GM18498 (cell line): ENCODE measurements around the gene GUCY1A1.
A peak's percentile ranks its signal among the peaks of the same experiment; 100 is the strongest.

ENCODE experiments used
- ATAC-seq: cut with Tn5 transposase; IDR thresholded peaks from one replicate; pipeline ENCODE4 v1.9.1; 2021; ENCODE audit warnings: mild to moderate bottlenecking, moderate library complexity; ENCODE audit not compliant: unreplicated experiment

The GUCY1A1 gene

DNA sequence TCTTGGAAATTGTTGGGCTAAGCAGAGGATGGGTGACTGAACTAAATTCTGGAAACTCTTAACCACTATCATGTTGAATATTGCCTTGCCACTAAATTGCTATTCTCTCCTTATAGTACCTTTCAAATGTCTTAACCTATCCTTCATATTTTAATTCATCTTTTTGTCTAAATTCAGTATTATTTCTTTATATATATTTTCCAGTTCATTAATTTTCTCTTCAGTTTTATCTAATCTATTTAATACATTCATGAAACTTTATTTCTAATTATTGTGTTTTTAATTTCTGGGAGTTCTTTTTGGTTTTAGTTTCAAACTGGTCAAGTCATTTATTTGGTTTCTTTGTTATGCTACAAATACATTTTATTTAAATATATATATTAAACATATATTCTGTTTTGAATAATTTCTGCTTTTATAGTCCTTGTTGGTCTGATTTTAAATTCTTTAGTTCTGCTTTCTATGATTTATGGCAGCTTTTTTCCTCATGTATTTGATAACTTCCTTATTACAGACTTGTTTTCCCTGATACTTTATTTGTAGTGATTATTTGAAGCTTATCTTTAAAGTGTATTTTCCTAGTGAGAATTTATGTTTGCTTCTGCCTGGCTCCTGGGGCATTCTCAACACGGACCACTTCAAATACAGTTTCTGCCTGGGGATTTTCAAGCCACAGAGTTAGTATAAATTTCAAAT, 8.5 kb upstream of the GUCY1A1 start:
- ATAC-seq, result no peak

DNA sequence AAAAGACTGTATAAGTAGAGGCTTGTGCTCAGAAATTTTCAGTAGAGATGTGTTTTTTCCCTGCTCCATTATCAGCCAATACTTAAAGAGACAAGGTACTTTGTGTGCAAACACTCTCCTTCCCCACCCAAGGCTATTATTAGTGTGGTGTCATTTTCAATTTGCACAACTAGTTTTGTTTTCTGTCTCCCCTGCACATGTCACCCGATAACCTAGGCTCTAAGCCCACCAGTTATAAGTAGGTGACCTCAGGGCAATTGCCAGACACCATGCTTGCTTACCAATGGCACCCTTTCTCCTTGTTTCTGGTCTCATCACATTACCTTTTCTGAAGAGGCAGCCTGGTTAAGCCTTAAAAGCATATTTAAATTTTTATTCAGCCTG, 8.0 kb upstream of the GUCY1A1 start:
- peak; percentile 64 for ATAC-seq

DNA sequence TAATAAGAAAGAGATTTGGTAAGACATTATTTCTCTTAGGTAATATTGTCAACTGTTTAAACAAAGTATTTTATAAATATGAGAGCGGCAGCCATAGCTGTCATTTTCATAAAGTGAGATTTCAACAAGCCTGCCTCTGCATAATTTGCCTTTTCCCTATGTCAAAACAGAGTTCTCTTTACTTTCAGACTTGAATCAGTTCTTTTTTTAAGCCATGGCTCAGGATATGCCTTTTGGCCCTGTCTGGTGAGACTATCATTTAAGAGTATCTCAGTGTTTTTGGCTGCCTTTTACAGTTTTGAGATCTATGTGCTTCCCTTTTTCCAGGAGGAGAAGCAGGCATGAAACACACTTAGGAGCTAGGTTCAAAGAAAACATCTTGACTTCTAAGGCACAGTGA, 7.5 kb upstream of the GUCY1A1 start:
- no peak for ATAC-seq

DNA sequence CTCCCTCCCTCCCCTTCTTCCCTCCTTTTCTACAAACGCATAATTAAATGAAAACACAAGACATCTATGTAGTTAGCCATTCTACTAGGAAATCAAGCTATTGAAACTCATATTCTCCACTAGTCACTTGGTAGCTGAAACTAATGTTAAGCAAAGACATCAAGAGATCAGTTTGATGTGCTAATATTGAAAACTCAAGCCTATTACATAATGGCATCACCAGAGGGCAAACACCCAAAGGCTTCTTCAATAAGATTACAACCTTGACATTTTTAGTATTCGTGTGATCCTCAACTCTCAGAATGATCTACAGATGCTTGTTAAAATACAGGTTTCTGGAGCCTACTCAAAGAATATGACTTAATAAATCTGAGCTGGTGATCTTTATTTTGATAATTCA, 6.2 kb upstream of the GUCY1A1 start:
- ATAC-seq, result no peak

DNA sequence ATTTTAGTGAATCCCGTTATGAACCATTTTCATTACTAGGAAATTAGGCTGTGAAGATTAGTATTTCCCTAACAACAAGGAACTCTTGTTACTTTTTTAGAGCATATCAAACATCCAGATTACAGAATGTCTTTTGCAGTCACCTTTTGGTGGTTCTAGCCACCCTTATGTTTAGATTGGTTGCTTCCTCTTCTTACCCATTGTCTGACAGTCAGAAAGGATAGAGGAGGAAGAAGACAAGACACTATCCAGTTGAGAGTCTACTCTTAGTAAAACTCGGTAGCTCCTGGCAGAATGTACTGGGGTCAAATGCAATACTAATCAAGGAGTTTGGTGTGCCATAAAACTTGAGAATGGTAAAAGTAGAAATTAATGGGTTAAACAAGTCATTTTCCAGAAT, 1.6 kb upstream of the GUCY1A1 start:
- ATAC-seq, result no peak

DNA sequence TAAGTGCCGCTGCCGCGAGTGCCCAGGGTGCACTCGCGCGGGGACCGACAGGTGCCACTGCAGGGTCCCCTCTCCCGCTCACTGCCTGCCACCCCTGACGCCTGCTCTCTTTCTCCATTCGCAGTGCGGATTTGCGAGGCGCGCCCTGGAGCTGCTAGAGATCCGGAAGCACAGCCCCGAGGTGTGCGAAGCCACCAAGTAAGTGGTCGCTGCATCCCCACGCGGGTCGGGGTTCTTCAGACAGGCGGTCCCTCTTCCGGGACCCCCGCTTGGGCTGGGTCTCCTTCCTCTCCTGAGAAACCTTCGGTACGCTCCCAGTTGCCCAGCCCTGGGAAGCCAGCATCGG, 547 bp downstream of the GUCY1A1 start:
- peak; percentile 66 for ATAC-seq

DNA sequence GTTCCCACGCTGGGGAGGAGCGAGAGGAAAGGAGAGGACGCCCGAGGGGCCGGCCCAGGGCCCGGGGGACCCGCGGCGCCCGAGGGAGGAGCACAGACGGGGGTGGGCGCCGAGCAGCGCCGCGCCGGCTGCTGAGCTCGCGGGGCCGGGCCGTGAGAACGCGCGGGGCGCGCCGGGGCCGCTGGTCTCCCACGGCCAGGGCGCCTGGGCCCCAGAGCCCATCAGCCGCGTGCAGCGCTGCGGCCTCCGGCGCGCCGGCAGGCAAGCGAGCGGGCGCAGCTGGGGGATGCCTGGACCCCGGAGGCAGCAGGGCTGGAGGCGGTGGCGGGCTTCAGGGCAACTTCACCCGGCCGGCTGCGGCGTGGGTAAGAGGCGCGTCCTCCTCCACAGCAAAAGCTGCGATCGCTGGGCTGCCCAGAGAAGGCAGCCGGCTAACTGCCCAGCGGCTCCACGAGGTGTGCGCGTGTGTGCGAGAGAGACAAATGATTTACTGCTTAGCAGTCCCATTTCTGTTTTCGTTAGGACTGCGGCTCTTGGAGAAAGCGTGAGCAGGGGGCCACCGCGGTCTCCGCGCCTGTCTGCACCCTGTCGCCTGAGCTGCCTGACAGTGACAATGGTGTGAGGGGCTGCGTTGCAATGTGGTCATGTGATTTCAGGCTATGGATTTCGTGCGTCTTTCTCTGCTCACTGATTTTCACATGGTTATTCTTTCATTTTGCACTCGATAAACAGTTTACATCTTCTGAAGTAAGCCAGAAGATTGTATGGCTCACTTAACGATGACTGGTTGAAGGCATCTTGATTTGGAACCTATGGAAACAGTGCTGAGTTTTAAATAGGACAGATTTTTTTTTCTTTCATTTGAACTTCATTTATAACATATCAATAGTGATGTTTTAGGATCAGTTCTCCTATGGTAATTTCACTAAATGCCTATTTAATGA, 1.2 kb downstream of the GUCY1A1 start:
- peak; percentile 62 for ATAC-seq

DNA sequence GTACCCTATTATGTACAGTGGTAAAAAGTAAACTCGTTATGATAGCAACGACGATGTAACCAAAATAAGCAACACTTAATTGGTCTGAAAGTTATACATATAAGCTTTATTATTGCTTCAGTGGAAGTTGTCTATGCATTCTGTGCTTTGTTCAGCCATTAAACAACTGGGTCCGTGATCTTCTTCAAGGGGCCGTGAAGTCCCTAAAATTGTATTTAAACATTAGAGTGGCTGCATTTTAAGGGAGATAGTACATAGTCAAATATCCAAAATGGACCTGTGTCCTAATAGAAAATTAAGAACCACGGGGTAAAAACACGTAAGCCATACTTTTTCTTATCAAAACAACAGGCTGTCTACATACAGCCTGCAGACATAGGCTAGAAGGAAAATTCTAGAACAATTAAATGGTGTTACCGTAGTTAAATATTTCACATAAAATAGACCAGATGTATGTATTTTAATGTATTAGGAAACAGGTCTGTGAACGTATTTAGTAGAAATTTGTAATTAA, 2.1 kb downstream of the GUCY1A1 start:
- no peak for ATAC-seq

DNA sequence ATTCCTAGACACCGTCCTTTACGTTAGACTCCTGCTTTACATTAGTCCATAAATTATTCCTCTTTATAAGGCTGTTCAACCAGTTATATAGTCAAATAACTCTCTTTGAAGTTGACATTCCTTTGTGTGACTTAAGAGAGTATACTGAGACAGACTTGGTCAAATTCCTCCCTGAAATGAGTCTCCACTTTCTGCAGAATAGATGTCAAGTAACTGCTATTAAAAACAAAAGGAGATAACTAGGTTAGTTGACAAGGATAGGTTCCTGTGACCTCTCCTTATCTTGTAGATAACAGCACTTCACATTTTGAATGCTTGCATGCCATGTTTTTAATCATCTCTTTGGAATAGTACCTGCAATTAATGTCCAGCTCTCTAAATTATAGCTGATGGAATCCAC, 5.7 kb downstream of the GUCY1A1 start:
- ATAC-seq, result no peak

DNA sequence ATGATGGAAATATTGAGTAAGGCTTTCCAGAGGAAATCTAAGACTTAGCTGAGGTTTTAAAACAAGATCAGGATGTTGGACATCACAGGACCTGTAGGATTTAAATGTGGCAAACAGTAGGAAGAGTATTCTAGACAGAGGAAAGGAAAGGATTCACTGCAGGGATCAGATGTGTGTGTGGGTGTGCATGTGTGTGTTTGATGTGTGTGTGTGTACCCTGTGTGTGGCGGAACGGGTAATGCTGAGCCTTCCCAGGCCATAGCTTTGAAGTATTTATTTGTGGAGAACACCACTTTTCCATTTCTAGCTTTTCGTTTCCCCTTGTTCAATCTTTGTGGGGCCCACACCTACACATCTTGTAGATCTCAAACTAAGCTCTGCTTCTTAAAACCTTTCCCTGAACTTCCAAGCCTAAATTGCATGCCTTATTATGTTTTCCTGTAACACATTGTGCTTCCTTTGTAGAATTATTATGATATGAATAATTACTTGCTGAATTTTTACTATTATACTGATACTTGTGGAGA, 6.9 kb downstream of the GUCY1A1 start:
- ATAC-seq, result no peak

DNA sequence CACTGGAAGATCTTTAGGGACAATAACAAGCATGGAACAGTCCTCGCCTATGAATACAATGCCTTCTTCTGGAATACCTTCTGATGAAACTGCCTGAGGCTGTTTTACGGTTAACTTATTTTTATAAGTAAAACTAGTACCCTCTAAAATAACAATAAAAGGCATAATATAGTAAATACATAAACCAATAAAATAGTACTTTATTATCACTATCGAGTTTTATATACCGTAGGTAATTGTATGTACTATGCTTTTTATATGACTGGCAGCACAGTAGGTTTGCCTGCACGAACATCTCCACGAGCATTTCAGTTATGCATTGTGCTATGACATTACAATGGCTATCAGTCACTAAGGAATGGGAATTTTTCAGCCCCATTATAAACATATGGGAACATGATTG, 8.0 kb downstream of the GUCY1A1 start:
- ATAC-seq, result no peak

DNA sequence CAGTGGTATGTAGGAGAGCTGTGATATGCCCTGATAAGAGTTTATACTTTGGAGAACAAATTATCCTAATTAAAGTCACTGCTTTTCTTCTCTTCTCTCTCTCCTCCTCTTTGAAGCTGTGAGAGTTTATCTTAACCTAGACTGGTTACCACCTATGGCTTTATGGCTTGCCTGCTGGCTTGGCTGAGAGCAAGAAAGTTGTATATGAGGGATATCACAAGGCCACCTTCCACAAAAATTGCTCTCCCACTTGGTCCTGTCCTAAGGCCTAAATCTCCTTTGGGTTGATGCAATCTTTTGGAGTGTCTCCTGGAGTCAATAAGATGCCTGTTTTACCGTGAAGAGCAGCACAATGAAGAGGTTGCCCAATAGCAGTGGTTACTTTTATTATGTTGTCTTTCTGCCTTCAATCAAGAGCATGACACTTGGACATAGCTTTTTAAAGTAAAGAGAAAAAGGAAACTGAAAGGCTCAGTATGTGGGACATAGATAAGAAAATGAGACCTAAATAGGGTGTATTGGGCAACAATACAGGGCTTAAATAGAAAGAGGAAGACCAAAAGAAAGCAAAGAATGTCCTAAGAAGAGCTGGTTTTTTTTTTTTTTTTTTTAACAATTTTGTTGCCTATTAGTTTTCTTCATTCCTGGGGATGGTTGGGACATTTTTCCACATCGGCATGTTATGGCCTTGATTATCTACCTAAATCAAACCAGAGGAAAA, 9.2 kb downstream of the GUCY1A1 start:
- peak; percentile 96 for ATAC-seq

DNA sequence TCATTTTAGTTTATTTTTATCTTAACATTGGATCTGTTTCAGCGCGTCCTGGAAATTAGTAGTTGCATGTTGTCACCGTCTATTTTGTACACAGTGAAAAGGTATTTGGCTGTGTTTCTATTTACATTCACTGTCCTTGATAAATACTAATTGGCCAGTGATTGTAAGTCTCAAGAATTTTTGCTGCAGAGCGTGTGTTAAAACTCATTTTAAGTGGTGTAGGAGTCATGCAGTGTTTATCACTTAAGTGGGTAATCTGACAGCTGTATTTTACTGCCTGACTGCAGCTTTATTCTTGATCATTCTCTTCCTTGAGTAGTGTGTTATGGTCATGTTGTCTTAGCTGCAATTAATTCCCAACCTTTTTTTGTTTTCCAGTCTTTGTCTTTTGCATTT, 9.8 kb downstream of the GUCY1A1 start:
- ATAC-seq, result peak; percentile 22

DNA sequence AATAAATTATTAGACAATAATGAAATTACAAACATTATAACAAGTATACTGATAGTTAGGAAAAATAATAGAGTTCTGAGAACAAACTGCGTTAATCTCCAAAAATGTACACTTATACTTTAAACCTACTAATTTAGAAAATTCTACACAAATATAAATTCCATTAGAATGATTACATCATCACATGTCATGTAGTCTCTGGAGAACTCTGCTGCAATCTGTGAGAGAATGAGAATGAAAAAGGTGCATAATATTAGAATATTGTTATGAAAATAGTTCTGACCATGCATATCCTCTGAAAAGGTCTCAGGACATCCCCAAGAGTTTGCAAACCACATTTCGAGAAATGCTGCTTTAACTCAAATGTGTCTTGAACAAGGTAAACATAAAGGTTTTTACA, 11.4 kb downstream of the GUCY1A1 start:
- no peak for ATAC-seq

DNA sequence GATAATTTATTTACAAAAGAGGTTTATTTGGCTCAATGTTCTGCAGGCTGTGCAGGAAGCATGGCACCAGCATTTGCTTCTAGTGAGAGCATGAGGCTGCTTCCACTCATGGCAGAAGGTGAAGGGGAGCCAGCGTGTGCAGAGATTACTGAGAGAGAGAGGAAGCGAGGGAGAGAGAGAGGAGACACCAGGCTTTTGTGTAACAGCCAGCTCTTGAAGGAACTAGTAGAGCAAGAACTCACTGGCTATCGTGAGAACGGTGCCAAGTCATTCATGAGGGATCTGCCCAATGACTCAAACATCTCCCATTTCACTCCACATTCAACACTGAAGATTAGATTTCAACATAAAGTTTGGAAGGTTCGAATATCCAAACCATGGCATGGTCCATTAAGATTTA, 12.7 kb downstream of the GUCY1A1 start:
- ATAC-seq, result no peak

DNA sequence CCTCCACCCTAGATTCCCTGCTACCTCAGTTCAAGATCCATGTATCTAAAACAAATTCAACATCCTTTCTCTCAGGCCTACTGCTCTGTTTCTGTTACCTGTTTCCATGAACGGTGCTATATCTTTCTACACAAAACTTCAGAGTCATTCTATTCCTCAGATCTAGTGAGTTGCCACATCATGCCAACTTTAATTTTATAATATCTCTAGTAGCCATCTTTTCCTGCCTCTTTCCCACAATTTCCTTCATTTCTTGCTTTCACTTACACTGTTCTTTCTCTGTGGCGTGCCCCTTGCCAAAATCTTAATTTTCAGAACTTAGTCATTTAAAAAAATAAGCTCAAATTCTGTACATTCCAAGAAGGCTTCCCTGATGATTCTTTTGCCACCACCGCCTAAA, 15.2 kb downstream of the GUCY1A1 start:
- no peak for ATAC-seq

DNA sequence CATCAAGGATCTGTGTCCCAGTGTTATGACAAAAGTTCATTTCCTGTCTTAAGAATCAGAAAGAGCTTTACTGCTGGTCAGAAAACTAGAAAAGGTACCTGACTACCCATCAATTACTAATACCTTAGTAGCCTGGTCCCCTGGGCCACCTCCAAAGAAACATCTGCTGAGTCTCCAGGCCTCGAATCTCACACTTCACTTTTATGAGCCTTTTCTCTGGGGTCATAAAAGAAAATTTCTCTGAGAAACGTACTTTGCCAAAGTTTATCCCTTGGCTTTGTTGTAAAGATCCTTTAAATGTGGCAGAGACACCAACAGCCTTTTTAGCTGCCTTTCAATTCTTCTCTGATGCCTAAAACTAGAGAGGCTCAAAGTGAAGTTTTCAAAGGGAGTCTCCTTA, 17.8 kb downstream of the GUCY1A1 start:
- no peak for ATAC-seq

DNA sequence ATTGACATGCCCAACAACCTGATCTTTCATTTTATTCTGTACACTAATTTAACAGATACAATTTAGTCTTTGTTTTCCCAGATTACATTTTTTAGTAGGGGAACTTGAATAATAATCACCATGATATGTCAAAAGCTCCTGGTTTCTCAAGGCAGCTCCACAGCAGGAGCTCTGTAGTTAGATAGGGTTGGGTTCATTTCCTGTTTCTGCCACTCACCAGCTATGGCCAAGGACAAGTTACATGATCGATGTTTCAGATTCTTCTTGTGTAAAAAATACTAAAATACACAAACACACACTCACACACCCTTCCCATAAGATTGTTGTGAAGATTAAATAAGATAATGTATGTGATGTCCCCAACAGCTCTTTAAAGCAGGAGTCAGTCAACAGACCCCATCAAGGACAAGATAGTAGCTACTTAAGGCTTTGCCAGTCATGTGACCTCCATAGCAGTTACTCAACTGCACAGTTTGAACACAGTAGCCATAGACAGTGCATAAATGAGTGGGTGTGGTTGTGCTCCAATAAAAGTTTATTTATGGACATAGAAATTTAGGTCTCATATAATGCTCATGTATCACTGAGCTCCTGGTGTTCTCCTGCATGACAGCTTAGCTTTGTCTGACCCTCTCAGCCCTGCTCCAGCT, 18.4 kb downstream of the GUCY1A1 start:
- ATAC-seq, result peak; percentile 50

DNA sequence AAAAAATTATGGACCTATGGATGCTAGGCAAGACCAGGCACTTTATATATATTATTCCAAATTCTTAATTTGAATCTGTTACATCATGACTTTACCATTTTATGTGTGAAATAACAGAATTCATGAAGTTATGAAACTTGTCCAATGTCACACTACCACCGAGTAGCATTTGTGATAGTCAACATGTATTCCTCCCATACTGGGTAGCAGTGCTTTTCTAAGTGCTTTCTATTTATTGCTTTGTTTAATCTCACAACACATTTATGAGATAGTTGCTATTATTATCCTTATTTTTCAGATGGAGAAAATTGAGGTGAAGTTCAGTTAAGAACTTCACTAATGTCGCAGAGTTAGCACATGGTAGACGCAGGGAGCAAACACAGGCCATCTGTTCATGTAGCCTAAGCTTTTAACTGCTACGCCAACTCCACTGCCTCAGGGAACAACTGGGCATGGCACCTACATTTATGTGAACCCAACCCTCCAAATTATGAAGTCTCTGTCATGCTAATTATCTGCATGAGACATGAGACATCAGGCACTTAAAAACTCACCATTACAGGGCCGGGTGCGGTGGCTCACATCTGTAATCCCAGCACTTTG, 20.8 kb downstream of the GUCY1A1 start:
- ATAC-seq, result no peak

DNA sequence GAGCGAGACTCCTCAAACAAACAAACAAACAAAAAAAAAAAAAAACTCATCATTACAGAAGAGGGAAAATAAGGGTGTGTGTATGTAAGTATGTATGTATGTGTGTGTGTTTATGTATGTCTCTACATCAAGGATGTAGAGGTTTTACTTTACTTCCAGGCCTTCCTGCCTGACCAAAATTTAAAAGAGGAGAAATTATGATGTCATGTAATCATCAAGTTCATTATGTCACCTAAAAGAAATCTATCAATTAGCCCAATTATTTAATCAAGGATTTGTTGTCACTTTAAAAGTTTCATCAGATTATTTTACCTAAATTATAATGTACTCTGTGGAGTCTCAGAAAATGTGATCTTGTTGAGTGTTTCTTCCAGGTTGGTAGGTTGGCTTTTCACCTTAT, 21.6 kb downstream of the GUCY1A1 start:
- ATAC-seq, result no peak
